HCT116 (cell line): Measurements from ENCODE around the gene CORO2B. TPM values are rescaled to one million over a fixed set of nuclear protein-coding genes. Genes with fewer than 3 reads are reported as not detected.

Experiments used
- ATAC-seq: fragments of 200-7000 bp; cut with Tn5 transposase; 2 replicates; pipeline ENCODE4 v1.9.1; 2020; ENCODE audit warnings: mild to moderate bottlenecking, moderate library complexity
- BruUV-seq: library from RNA; stranded (reverse); fragments of 400-500 nt; replicated peaks from 2 replicates; lab custom pipeline; 2021; lab: Mats Ljungman, UMichigan
- CTCF ChIA-PET: fragments of 300-600 bp; sonication (Branson Sonifier 250); formaldehyde crosslinking; loops from one replicate; lab custom pipeline; 2021; ENCODE audit warnings: antibody characterized with exemption; lab: Charles Lee
- POLR2A ChIA-PET: fragments of 300-600, 350-600 bp; sonication (Branson Sonifier 250); formaldehyde crosslinking; loops from one replicate; lab custom pipeline; 2021; ENCODE audit warnings: antibody characterized with exemption; lab: Charles Lee
- RAD21 ChIA-PET, 2 experiments: fragments of 300-600 bp; sonication (Branson Sonifier 250); formaldehyde crosslinking; loops; one replicate each; lab custom pipeline; 2023; ENCODE audit warnings: low total read pairs in 2 of 2; ENCODE audit not compliant: uncharacterized antibody in 2 of 2, unreplicated experiment in 2 of 2, low non-redundant PET in 1 of 2; lab: Charles Lee
- DNase-seq: peaks from one replicate; pipeline ENCODE4 v3.0.0-alpha.2; 2010; ENCODE audit warnings: low read depth, low spot score
- H2AFZ ChIP-seq: fragments of 200-600 bp; shearing (Covaris generic), sonication (generic); 2 replicates; pipeline ENCODE4 v1.6.1; 2017; ENCODE audit warnings: low read depth, mixed run types, mixed read lengths, antibody characterized with exemption, low read length; ENCODE audit not compliant: poor library complexity, severe bottlenecking
- H3K27ac ChIP-seq: 2 replicates; pipeline ENCODE4 v1.5.1; 2012; ENCODE audit warnings: low read depth, low read length
- H3K27me3 ChIP-seq: fragments of 200-600 bp; sonication (generic); 2 replicates; pipeline ENCODE4 v1.6.1; 2016; ENCODE audit warnings: mixed run types, low read length, mixed read lengths; ENCODE audit not compliant: insufficient read depth
- H3K36me3 ChIP-seq, 2 experiments: fragments of 200-500 bp in 1 of 2; fragments of 200-600 bp in 1 of 2; sonication (Bioruptor generic) in 1 of 2; sonication (generic) in 1 of 2; 2 replicates each; pipeline versions ENCODE4 v1.5.1 to v1.6.1; 2014 to 2016; ENCODE audit warnings: low read length in 2 of 2, inconsistent platforms in 1 of 2, mixed read lengths in 1 of 2, mixed run types in 1 of 2; ENCODE audit not compliant: insufficient read depth in 2 of 2, control insufficient read depth in 1 of 2
- H3K4me1 ChIP-seq, 2 experiments: fragments of 200-600 bp in 1 of 2; sonication (generic) in 1 of 2; 2 replicates each; pipeline versions ENCODE4 v1.5.1 to v1.6.1; 2012 to 2017; ENCODE audit warnings: low read length in 2 of 2, inconsistent platforms in 1 of 2, mild to moderate bottlenecking in 1 of 2, mixed read lengths in 1 of 2, mixed run types in 1 of 2, moderate library complexity in 1 of 2; ENCODE audit not compliant: insufficient read depth in 2 of 2, control insufficient read depth in 1 of 2
- H3K4me2 ChIP-seq: fragments of 200-600 bp; sonication (generic); 2 replicates; pipeline ENCODE4 v1.6.1; 2017; ENCODE audit warnings: mixed run types, low read length, mixed read lengths
- H3K4me3 ChIP-seq, 2 experiments: fragments of 200-600 bp in 1 of 2; sonication (generic) in 1 of 2; replicated peaks in 1 of 2; 2 replicates each; pipeline ENCODE4 v1.5.1; 2011 to 2016; ENCODE audit warnings: low read length in 2 of 2, control low read depth in 1 of 2, low read depth in 1 of 2, mild to moderate bottlenecking in 1 of 2, mixed read lengths in 1 of 2, mixed run types in 1 of 2
- H3K79me2 ChIP-seq: fragments of 200-600 bp; sonication (generic); 2 replicates; pipeline ENCODE4 v1.6.1; 2017; ENCODE audit warnings: mild to moderate bottlenecking, mixed run types, low read length, moderate library complexity, mixed read lengths; ENCODE audit not compliant: insufficient read depth
- H3K9ac ChIP-seq: fragments of 200-600 bp; sonication (generic); 2 replicates; pipeline ENCODE4 v1.6.1; 2016; ENCODE audit warnings: low read length, mixed read lengths
- H3K9me2 ChIP-seq: fragments of 200-600 bp; sonication (generic), shearing (Covaris generic); 2 replicates; pipeline ENCODE4 v1.6.1; 2017; ENCODE audit warnings: mixed run types, mild to moderate bottlenecking, moderate library complexity; ENCODE audit not compliant: insufficient read depth
- H3K9me3 ChIP-seq, 2 experiments: fragments of 200-500 bp in 1 of 2; fragments of 200-600 bp in 1 of 2; sonication (Bioruptor generic) in 1 of 2; sonication (generic) in 1 of 2; 2 replicates each; pipeline ENCODE4 v1.6.1; 2014 to 2017; ENCODE audit warnings: low read length in 2 of 2, mixed read lengths in 2 of 2, inconsistent platforms in 1 of 2, low read depth in 1 of 2, mild to moderate bottlenecking in 1 of 2, mixed run types in 1 of 2, moderate library complexity in 1 of 2; ENCODE audit not compliant: control insufficient read depth in 1 of 2, insufficient read depth in 1 of 2
- H4K20me1 ChIP-seq: fragments of 200-600 bp; sonication (generic), shearing (Covaris generic); 2 replicates; pipeline ENCODE4 v1.6.1; 2017; ENCODE audit warnings: mixed run types, mild to moderate bottlenecking, moderate library complexity; ENCODE audit not compliant: insufficient read depth
- CBX3 ChIP-seq: IDR thresholded peaks from 2 replicates; pipeline ENCODE4 v1.6.1; 2012; ENCODE audit warnings: low read depth
- CEBPB ChIP-seq: IDR thresholded peaks from 2 replicates; pipeline ENCODE4 v1.6.1; 2012; ENCODE audit warnings: low read depth
- ELF1 ChIP-seq: IDR thresholded peaks from 2 replicates; pipeline ENCODE4 v1.6.1; 2012; ENCODE audit warnings: low read depth, borderline replicate concordance
- JUND ChIP-seq: IDR thresholded peaks from 2 replicates; pipeline ENCODE4 v1.6.1; 2012
- POLR2A ChIP-seq: IDR thresholded peaks from 2 replicates; pipeline ENCODE4 v1.7.0; 2011; ENCODE audit warnings: borderline replicate concordance; ENCODE audit not compliant: insufficient read depth, insufficient read length; ENCODE audit errors: extremely low read depth
- SIN3A ChIP-seq: IDR thresholded peaks from 2 replicates; pipeline ENCODE4 v1.6.1; 2012; ENCODE audit warnings: low read depth
- ZFX ChIP-seq: fragments of 450-650 bp; IDR thresholded peaks from 2 replicates; pipeline ENCODE4 v1.6.1; 2017
- ZNF274 ChIP-seq: fragments of 200-500 bp; sonication (Bioruptor generic); IDR thresholded peaks from 2 replicates; pipeline ENCODE4 v1.6.1; 2014; ENCODE audit warnings: mild to moderate bottlenecking, low read depth, low read length, inconsistent platforms
- intact Hi-C: fragments of 100-400 bp; cut with micrococcal nuclease; formaldehyde crosslinking; loops from 2 replicates; pipeline ENCODE4 v1.10.0; 2022
- total RNA-seq: library from RNA; stranded (reverse); gene quantifications from one replicate; pipeline ENCODE4 v1.2.1, GENCODE V29; 2021; ENCODE audit not compliant: unreplicated experiment
- TF ChIP-seq, protein P1 (sequence below), 3 experiments: fragments of 200-600 bp in 1 of 3; sonication (generic) in 1 of 3; IDR thresholded peaks in 2 of 3; conservative IDR thresholded peaks in 1 of 3; 2 replicates each; pipeline ENCODE4 v1.5.1; 2012 to 2017; ENCODE audit warnings: low read depth in 2 of 3, low read length in 2 of 3, antibody characterized with exemption in 1 of 3, borderline replicate concordance in 1 of 3, control low read depth in 1 of 3, mild to moderate bottlenecking in 1 of 3, mixed read lengths in 1 of 3, mixed run types in 1 of 3, moderate library complexity in 1 of 3; ENCODE audit not compliant: insufficient read depth in 1 of 3

Gene CORO2B
- total RNA-seq, 1 experiment from 2014 or later, result 2.8 TPM

GRCh38 chr15:68620721-68621527 is 42.1 kb downstream of the CORO2B start:
- H2AFZ ChIP-seq, result no peak overlapping the region
- no peaks in the 10 kb centered on the region for H3K79me2 ChIP-seq
- no peak overlapping the region for H3K9ac ChIP-seq
- DNase-seq (no peak), ATAC-seq (no peak)
- H3K4me1 ChIP-seq, result peaks cover 0 to 14% of the 10 kb centered on the region in 2 experiments; a peak in 2 of 4 replicates
- H3K36me3 ChIP-seq, result no peaks in the 10 kb centered on the region
- POLR2A ChIA-PET, result no interaction called here
- H3K4me3 ChIP-seq, result no peak overlapping the region
- H3K27ac ChIP-seq, result no peak overlapping the region
- RAD21 ChIA-PET, result no interaction called here
- intact Hi-C loops, result no loop called here
- TF ChIP-seq POLR2A (no peak), ELF1 (no peak), ZNF274 (no peak), SIN3A (no peak), JUND (no peak), ZFX (no peak), CBX3 (no peak), CEBPB (no peak)
- TF ChIP-seq, protein P1, sequence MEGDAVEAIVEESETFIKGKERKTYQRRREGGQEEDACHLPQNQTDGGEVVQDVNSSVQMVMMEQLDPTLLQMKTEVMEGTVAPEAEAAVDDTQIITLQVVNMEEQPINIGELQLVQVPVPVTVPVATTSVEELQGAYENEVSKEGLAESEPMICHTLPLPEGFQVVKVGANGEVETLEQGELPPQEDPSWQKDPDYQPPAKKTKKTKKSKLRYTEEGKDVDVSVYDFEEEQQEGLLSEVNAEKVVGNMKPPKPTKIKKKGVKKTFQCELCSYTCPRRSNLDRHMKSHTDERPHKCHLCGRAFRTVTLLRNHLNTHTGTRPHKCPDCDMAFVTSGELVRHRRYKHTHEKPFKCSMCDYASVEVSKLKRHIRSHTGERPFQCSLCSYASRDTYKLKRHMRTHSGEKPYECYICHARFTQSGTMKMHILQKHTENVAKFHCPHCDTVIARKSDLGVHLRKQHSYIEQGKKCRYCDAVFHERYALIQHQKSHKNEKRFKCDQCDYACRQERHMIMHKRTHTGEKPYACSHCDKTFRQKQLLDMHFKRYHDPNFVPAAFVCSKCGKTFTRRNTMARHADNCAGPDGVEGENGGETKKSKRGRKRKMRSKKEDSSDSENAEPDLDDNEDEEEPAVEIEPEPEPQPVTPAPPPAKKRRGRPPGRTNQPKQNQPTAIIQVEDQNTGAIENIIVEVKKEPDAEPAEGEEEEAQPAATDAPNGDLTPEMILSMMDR (IDR thresholded peaks at IDR 0.05 in 2 of 3, conservative IDR thresholded peaks at IDR 0.05 in 1 of 3; ENCODE audit: borderline replicate concordance in 1 of 3, insufficient read depth in 1 of 3, low read depth in 2 of 3, low read length in 2 of 3), result no peak
- CTCF ChIA-PET, result no interaction called here
- no peak overlapping the region for H3K4me2 ChIP-seq
- no TSS peak for BruUV-seq
- H3K27me3 ChIP-seq, result no peaks in the 10 kb centered on the region
- H3K9me3 ChIP-seq, result no peaks in the 10 kb centered on the region
- H3K9me2 ChIP-seq, result no peaks in the 10 kb centered on the region
- H4K20me1 ChIP-seq, result no peaks in the 10 kb centered on the region
